Smooth muscle cell (in vitro differentiated cells): Measurements from ENCODE around the gene DAP. TPM values are rescaled to one million over a fixed set of nuclear protein-coding genes. Genes with fewer than 3 reads are reported as not detected.

ENCODE experiments used
- DNase-seq: peaks from one replicate; lab custom pipeline; 2025; ENCODE audit not compliant: unreplicated experiment; lab: John Stamatoyannopoulos, UW
- H2AFZ ChIP-seq: fragments of 200-600 bp; sonication (generic); 2 replicates; pipeline ENCODE4 v1.6.0; 2016; ENCODE audit warnings: antibody characterized with exemption, low read depth, mild to moderate bottlenecking
- H3F3A ChIP-seq: fragments of 200-600 bp; sonication (generic); 2 replicates; pipeline ENCODE4 v1.6.0; 2017; ENCODE audit warnings: antibody characterized with exemption, low read depth
- H3K27ac ChIP-seq: fragments of 200-600 bp; sonication (generic); 2 replicates; pipeline ENCODE4 v1.5.1; 2016; ENCODE audit warnings: low read depth, mild to moderate bottlenecking
- H3K27me3 ChIP-seq: fragments of 200-600 bp; sonication (generic); 2 replicates; pipeline ENCODE4 v1.6.1; 2016; ENCODE audit warnings: low read depth, mild to moderate bottlenecking
- H3K36me3 ChIP-seq: fragments of 200-600 bp; sonication (generic); 2 replicates; pipeline ENCODE4 v1.5.1; 2016; ENCODE audit warnings: low read depth
- H3K4me1 ChIP-seq: fragments of 200-600 bp; sonication (generic); 2 replicates; pipeline ENCODE4 v1.5.1; 2016; ENCODE audit warnings: low read depth
- H3K4me2 ChIP-seq: fragments of 200-600 bp; sonication (generic); 2 replicates; pipeline ENCODE4 v1.6.0; 2016; ENCODE audit warnings: mild to moderate bottlenecking
- H3K4me3 ChIP-seq: fragments of 200-600 bp; sonication (generic); 2 replicates; pipeline ENCODE4 v1.5.1; 2016; ENCODE audit warnings: mild to moderate bottlenecking
- H3K79me2 ChIP-seq: fragments of 200-600 bp; sonication (generic); 2 replicates; pipeline ENCODE4 v1.6.0; 2016; ENCODE audit warnings: low read depth, mild to moderate bottlenecking
- H3K9ac ChIP-seq: fragments of 200-600 bp; sonication (generic); 2 replicates; pipeline ENCODE4 v1.6.0; 2016; ENCODE audit warnings: low read depth
- H3K9me3 ChIP-seq: fragments of 200-600 bp; sonication (generic); replicated peaks from 2 replicates; pipeline ENCODE4 v1.5.1; 2016; ENCODE audit warnings: low read depth
- H4K20me1 ChIP-seq: fragments of 200-600 bp; sonication (generic); 2 replicates; pipeline ENCODE4 v1.6.0; 2016; ENCODE audit warnings: low read depth
- WGBS: methylation state at CpG from one replicate; pipeline ENCODE4 v1.1.7; 2016; ENCODE audit warnings: low lambda C conversion rate; 5-methylcytosine and 5-hydroxymethylcytosine counted together
- polyA plus RNA-seq: library from polyadenylated mRNA; unstranded; fragments of >200 nt; fragmentation: Nextera tagmentation; extraction: Ambion mirVana; gene quantifications from 2 replicates; pipeline ENCODE4 v1.2.1, GENCODE V29; 2016
- total RNA-seq: library from RNA; depleted of rRNA; stranded (reverse); fragments of >200 nt; gene quantifications from 2 replicates; pipeline ENCODE4 v1.2.3, GENCODE V29; 2014
- TF ChIP-seq, protein P1 (sequence below): fragments of 200-600 bp; sonication (generic); IDR thresholded peaks from 2 replicates; pipeline ENCODE4 v1.5.1; 2017; ENCODE audit warnings: borderline replicate concordance, mild to moderate bottlenecking, antibody characterized with exemption; ENCODE audit not compliant: insufficient read depth, poor library complexity, severe bottlenecking

The DAP gene
- total and polyA plus RNA-seq, 2 experiments from 2014 or later, result 52.3 to 190 TPM

DNA sequence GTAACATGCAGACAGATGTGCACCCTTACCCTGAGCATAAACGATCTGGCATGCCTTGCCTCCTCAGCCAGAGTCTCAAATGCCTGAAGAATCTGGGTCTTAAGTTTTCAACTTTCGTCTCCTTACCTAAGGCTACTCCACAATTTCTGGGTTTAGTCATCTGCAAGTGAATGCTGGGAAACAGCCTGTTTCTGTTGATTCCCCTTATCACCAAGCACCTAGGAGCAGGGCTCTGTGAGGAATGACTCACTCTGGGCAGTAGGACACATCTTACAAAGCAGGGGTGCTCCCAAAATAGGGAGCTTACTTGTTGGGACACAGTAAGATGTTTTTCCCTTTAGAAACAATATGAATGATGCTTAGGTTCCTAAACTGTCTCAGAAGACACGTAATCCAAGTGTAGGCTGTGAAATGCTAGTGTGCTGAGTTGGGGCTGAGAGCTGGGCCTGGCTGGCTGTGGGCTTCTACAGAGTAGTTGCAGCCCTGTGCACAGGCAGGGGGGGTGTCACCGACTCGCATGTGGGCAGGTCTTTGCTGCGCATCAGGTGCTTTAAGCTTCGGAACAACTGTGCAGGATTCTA is 58.0 kb downstream of the DAP start:
- DNase-seq, result no peak
- WGBS, result 42% methylated on average over 7 of the region's 7 CpGs
- Histone ChIP-seq H3F3A (peaks cover 25% of the 10 kb centered on the region), H3K4me1 (no peaks in the 10 kb centered on the region), H2AFZ (no peak overlapping the region), H3K27me3 (no peaks in the 10 kb centered on the region), H3K27ac (peak overlapping the region; percentile 89), H3K9ac (no peak overlapping the region), H3K4me3 (no peak overlapping the region), H3K4me2 (peak overlapping the region; percentile 73), H3K36me3 (no peaks in the 10 kb centered on the region), H4K20me1 (peaks cover 99% of the 10 kb centered on the region), H3K9me3 (no peaks in the 10 kb centered on the region), H3K79me2 (peaks cover 25% of the 10 kb centered on the region)
- TF ChIP-seq, protein P1, sequence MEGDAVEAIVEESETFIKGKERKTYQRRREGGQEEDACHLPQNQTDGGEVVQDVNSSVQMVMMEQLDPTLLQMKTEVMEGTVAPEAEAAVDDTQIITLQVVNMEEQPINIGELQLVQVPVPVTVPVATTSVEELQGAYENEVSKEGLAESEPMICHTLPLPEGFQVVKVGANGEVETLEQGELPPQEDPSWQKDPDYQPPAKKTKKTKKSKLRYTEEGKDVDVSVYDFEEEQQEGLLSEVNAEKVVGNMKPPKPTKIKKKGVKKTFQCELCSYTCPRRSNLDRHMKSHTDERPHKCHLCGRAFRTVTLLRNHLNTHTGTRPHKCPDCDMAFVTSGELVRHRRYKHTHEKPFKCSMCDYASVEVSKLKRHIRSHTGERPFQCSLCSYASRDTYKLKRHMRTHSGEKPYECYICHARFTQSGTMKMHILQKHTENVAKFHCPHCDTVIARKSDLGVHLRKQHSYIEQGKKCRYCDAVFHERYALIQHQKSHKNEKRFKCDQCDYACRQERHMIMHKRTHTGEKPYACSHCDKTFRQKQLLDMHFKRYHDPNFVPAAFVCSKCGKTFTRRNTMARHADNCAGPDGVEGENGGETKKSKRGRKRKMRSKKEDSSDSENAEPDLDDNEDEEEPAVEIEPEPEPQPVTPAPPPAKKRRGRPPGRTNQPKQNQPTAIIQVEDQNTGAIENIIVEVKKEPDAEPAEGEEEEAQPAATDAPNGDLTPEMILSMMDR, result no peak

DNA sequence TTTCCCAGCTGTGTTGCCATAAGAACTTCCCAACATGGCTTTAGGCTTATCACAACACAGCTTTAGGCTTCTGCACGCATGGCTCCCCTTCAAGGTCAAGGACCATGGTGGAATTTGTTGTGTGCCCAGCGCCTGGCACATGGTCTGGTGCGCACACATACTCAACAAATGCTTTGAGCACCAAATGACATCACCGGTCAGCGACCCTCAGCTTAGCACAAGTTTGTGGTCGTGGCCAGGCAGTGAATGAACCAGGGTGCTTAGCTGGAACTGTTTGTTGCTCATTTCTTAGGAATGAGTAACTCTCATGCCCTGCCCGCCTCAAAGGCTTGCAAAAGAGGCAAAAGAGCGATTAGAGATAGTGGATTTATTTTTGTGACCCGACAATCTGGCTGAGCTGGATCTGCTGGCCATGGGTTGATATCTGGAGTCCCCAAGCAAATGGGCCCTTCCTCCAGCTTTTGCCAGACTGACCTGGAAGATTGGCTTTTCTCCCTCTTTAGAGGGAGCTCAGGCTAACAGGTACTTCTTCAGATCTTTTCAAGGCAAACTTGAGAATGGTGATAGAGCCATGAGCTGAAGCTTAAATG is 58.9 kb downstream of the DAP start:
- Histone ChIP-seq H3K9me3 (no peaks in the 10 kb centered on the region), H3K27me3 (no peaks in the 10 kb centered on the region), H3K27ac (peak overlapping the region; percentile 89), H3K9ac (peak overlapping the region; percentile 42), H3K36me3 (no peaks in the 10 kb centered on the region), H3K79me2 (peaks cover 34% of the 10 kb centered on the region), H3K4me2 (peak overlapping the region; percentile 73), H4K20me1 (peaks cover 99% of the 10 kb centered on the region), H3K4me1 (no peaks in the 10 kb centered on the region), H3F3A (peaks cover 25% of the 10 kb centered on the region), H3K4me3 (no peak overlapping the region), H2AFZ (no peak overlapping the region)
- DNase-seq, result peak; percentile 17
- 7% methylated on average over 9 of the region's 9 CpGs for WGBS
- TF ChIP-seq, protein P1, result no peak

DNA sequence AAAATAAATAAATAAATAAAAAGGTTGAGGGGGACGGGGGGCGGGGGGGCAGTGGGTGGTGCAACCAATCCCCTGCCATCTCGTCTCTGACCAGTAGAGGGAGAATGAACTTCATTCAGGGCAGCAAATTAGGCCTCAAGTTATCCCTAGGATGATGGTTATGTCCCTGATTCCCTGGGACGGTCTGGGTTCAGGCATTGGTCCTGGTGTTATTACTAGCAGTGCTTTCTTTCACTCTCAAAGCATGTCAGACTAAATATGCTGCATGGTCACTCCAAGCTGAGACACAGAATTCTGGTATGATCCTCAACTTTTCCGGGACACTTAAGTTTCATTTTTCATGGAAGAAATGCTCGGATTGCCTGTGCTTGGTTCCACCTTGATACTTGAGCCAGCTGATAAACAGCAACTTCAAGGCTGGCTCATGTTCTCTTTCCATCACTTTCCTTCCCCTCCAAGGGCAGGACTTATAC is 59.4 kb downstream of the DAP start:
- Histone ChIP-seq H3K4me1 (no peaks in the 10 kb centered on the region), H3K4me2 (peak overlapping the region; percentile 59), H3K4me3 (no peak overlapping the region), H3K36me3 (no peaks in the 10 kb centered on the region), H2AFZ (no peak overlapping the region), H3K79me2 (peaks cover 36% of the 10 kb centered on the region), H3K27ac (peak overlapping the region; percentile 89), H3F3A (peaks cover 23% of the 10 kb centered on the region), H3K27me3 (no peaks in the 10 kb centered on the region), H3K9me3 (no peaks in the 10 kb centered on the region), H3K9ac (peak overlapping the region; percentile 42), H4K20me1 (peaks cover 99% of the 10 kb centered on the region)
- no peak for DNase-seq
- WGBS, result 43% methylated on average over 6 of the region's 6 CpGs
- TF ChIP-seq, protein P1, result peak; percentile 73
